Gastrocnemius medialis (tissue), 4 donors: ENCODE data around the gene SPOUT1.

Experiments used
- CTCF ChIP-seq, 5 experiments: fragments of 450-650 bp in 3 of 5; fragments of 200-600 bp in 2 of 5; sonication (generic) in 2 of 5; IDR thresholded peaks in 4 of 5; conservative IDR thresholded peaks in 1 of 5; 1 replicate in 4 of 5; 2 replicates in 1 of 5; pipeline ENCODE4 v1.5.1; 2016 to 2019; ENCODE audit warnings: antibody characterized with exemption in 5 of 5, mild to moderate bottlenecking in 3 of 5, moderate library complexity in 3 of 5
- POLR2A ChIP-seq, 2 donors: fragments of 450-650 bp; IDR thresholded peaks; one replicate each; pipeline ENCODE4 v1.6.1; 2017; ENCODE audit warnings: antibody characterized with exemption in 2 of 2, mild to moderate bottlenecking in 2 of 2, moderate library complexity in 2 of 2

- TF ChIP-seq CTCF (IDR thresholded peaks at IDR 0.05 in 4 of 5, conservative IDR thresholded peaks at IDR 0.05 in 1 of 5) = no peak
- TF ChIP-seq POLR2A (IDR thresholded peaks at IDR 0.05) = peak; percentile 21 to 59
Measured at GRCh38 chr9:128829477-128830251, at the start of gene SPOUT1.
